Measurements from ENCODE around the gene LRRC4C. TPM values are rescaled to one million over a fixed set of nuclear protein-coding genes. Genes with fewer than 3 reads are reported as not detected.

LRRC4C gene
- total RNA-seq, 2 donors from 2014 or later, result 2.7 to 2.8 TPM

DNA sequence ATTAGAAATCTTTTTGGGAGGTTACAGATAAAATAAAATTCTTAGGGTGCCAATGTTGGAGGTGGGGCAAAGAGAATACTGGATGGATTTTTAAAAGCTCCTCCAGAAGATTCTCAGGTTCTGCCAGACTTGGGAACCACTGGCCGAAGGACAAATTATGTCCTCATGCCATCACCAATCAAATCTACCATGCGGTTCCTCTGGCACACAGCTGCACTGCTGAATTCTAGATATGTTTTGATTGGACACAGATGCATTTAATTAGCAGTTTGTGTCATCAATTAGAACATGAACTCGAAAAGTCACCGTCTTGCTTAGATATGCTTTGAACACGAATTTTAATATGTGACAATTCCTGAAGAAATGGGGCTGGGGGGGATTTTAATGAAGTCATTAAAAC, 1269.2 kb downstream of the LRRC4C start:
- Histone ChIP-seq H3K4me3 (no peak overlapping the region), H3K4me1 (no peaks in the 10 kb centered on the region), H3K36me3 (no peaks in the 10 kb centered on the region), H3K27ac (no peak overlapping the region), H3K27me3 (no peaks in the 10 kb centered on the region), H3K9me3 (no peaks in the 10 kb centered on the region)
- TF ChIP-seq, protein P1, sequence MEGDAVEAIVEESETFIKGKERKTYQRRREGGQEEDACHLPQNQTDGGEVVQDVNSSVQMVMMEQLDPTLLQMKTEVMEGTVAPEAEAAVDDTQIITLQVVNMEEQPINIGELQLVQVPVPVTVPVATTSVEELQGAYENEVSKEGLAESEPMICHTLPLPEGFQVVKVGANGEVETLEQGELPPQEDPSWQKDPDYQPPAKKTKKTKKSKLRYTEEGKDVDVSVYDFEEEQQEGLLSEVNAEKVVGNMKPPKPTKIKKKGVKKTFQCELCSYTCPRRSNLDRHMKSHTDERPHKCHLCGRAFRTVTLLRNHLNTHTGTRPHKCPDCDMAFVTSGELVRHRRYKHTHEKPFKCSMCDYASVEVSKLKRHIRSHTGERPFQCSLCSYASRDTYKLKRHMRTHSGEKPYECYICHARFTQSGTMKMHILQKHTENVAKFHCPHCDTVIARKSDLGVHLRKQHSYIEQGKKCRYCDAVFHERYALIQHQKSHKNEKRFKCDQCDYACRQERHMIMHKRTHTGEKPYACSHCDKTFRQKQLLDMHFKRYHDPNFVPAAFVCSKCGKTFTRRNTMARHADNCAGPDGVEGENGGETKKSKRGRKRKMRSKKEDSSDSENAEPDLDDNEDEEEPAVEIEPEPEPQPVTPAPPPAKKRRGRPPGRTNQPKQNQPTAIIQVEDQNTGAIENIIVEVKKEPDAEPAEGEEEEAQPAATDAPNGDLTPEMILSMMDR (IDR thresholded peaks at IDR 0.05), result no peak
- no peak for DNase-seq (ENCODE audit: low spot score)

DNA sequence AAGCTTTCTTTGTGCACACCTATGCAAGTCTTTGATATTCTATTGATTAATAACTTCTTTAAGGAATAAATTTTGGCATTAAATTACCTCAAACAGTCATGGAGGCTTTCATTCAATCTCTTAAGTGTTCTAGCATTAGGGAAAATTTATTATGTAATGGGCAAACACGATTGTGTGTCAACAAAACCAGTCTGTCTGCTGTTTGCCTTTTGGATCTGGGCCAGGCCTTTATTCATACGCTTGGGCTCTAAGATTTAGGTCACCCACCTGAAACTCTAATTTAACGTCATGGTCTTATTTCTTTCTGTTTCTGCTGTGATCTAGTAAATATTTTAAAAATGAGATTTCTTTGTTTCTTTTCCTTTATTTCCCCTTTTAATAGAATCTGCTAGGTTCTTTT, 1270.6 kb downstream of the LRRC4C start:
- no peaks in the 10 kb centered on the region for H3K36me3 ChIP-seq
- no peaks in the 10 kb centered on the region for H3K27me3 ChIP-seq
- DNase-seq (ENCODE audit: low spot score), result no peak
- H3K4me3 ChIP-seq, result no peak overlapping the region
- no peaks in the 10 kb centered on the region for H3K9me3 ChIP-seq
- TF ChIP-seq, protein P1 (IDR thresholded peaks at IDR 0.05), result no peak
- H3K27ac ChIP-seq, result no peak overlapping the region
- H3K4me1 ChIP-seq, result no peaks in the 10 kb centered on the region

GRCh38 chr11:40187295-40187694, 1272.2 kb downstream of the LRRC4C start:
- Histone ChIP-seq H3K9me3 (no peaks in the 10 kb centered on the region), H3K4me3 (no peak overlapping the region), H3K27ac (no peak overlapping the region), H3K36me3 (no peaks in the 10 kb centered on the region), H3K4me1 (no peaks in the 10 kb centered on the region), H3K27me3 (no peaks in the 10 kb centered on the region)
- TF ChIP-seq, protein P1 (IDR thresholded peaks at IDR 0.05), result no peak
- DNase-seq (ENCODE audit: low spot score), result no peak

DNA sequence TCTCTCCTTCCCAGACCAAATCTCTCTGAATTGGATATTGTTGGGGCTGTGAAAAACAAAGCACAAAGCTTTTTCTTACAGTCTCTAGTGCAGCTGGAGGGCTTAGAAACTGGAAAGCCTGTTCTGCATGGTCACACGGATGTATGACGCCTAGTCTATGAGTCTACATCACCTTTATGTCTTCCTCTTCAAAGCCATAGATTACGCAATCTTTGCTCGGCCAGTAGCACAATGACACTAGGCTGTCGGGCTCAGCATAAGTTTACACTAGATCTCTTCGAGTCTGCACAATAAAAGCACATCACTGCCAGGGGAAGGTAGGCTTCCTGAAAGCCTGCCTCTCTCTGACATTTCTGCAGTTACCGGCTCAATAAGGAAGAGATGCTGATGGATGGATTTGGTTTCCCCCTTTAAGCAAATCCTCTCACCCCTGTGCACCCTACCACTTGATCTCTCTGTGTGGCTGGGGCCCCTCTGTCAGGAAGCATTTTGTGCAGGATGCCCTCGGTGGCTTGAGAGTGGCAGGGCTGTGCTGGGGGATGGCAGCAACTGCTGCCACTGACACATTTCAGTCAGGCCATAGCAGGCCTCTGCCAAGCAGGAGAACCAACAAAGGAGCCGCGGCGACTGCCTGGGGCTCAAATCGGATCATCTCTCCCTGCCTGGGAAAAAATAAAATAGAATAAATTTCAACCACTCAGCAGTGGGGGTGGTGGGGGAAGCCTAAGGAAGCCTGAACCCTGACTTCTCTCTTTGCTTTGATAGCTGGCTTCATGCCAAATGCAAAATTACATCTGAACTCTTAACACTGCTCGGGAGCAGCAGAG, 1272.8 kb downstream of the LRRC4C start:
- Histone ChIP-seq H3K36me3 (no peaks in the 10 kb centered on the region), H3K4me1 (no peaks in the 10 kb centered on the region), H3K4me3 (no peak overlapping the region), H3K9me3 (no peaks in the 10 kb centered on the region), H3K27me3 (no peaks in the 10 kb centered on the region), H3K27ac (no peak overlapping the region)
- no peak for DNase-seq (ENCODE audit: low spot score)
- TF ChIP-seq, protein P1 (IDR thresholded peaks at IDR 0.05), result no peak

DNA sequence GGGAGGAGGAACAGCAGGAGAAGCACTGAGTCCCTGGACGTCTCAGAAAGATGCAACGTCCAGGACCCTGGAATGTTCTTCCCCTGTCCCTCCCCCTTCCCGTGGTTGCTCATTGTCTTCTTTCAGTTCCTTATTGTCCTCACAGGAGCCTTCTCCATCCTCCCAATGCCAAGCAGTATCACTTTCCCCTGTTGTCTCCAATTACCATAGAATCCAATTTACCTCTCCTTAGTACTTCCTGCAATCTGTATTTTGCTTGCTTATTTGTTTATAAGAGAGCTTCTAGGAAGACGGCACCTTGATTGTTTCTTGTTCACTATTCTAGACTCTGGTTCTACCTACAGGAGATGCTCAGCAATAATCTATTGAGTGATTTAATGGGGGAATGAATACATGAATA, 1273.7 kb downstream of the LRRC4C start:
- TF ChIP-seq, protein P1 (IDR thresholded peaks at IDR 0.05), result no peak
- DNase-seq (ENCODE audit: low spot score), result no peak
- Histone ChIP-seq H3K27me3 (no peaks in the 10 kb centered on the region), H3K9me3 (no peaks in the 10 kb centered on the region), H3K4me3 (no peak overlapping the region), H3K4me1 (no peaks in the 10 kb centered on the region), H3K27ac (no peak overlapping the region), H3K36me3 (no peaks in the 10 kb centered on the region)

Data from right atrium auricular region (tissue), 2 donors.